Right lobe of liver (tissue), 4 donors: ENCODE measurements around the gene TIMM22.

Experiments used
- POLR2A ChIP-seq: fragments of 450-650 bp; IDR thresholded peaks from one replicate; pipeline ENCODE4 v1.6.1; 2017; ENCODE audit warnings: antibody characterized with exemption, mild to moderate bottlenecking
- TF ChIP-seq, protein P1 (sequence below), 4 donors: fragments of 200-600 bp in 3 of 4; fragments of 450-650 bp in 1 of 4; IDR thresholded peaks; one replicate each; pipeline versions ENCODE4 v1.5.1 to v1.8.0; 2016 to 2022; ENCODE audit warnings: antibody characterized with exemption in 4 of 4, mild to moderate bottlenecking in 2 of 4
- donor health status: DM: no; HTN: no; CAD: no.
- donor health status: DM: no; HTN: no; CAD: no.
- donor health status: DM: no; HTN: yes; CAD: no.

DNA sequence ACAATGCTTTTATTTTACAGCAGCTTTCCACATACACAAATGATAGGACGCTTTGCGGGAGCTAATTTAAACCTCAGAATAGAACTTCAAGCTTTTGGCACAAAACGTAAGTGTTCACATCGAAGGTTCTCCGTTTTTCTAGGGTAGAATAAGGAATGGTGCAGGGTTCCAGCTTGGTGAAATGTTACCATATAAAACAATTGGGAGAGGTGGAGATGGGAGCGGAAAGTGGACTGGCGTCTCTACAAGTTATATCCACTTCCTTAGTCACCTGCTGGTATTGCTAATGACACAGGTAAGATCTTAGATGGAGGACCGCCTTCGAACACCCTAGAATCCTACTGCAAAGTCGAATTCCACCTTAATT, 15.7 kb upstream of the TIMM22 start:
- TF ChIP-seq, protein P1, sequence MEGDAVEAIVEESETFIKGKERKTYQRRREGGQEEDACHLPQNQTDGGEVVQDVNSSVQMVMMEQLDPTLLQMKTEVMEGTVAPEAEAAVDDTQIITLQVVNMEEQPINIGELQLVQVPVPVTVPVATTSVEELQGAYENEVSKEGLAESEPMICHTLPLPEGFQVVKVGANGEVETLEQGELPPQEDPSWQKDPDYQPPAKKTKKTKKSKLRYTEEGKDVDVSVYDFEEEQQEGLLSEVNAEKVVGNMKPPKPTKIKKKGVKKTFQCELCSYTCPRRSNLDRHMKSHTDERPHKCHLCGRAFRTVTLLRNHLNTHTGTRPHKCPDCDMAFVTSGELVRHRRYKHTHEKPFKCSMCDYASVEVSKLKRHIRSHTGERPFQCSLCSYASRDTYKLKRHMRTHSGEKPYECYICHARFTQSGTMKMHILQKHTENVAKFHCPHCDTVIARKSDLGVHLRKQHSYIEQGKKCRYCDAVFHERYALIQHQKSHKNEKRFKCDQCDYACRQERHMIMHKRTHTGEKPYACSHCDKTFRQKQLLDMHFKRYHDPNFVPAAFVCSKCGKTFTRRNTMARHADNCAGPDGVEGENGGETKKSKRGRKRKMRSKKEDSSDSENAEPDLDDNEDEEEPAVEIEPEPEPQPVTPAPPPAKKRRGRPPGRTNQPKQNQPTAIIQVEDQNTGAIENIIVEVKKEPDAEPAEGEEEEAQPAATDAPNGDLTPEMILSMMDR (IDR thresholded peaks at IDR 0.05), result no peak
- no peak for TF ChIP-seq POLR2A
